Endometrium (tissue), 2 donors: ENCODE results near the gene SOX1.

ENCODE experiments used
- FAIRE-seq: peaks from 2 replicates; lab custom pipeline; 2012; peaks lifted over from hg19 to GRCh38; lab: Jason Lieb, UNC
- donor health status: control.
- donor health status: control.

Gene SOX1

GRCh38 chr13:112067116-112067741 is at the start of gene SOX1:
TSS of gene SOX1 (plus strand) at chr13:112067149. CDS start at chr13:112067659, 510 bp downstream.
- no peak for FAIRE-seq

GRCh38 chr13:112024577-112024976 is 42.4 kb upstream of the SOX1 start:
- FAIRE-seq: no peak

GRCh38 chr13:112027250-112027649 is 39.7 kb upstream of the SOX1 start:
- no peak for FAIRE-seq

- FAIRE-seq: no peak
Measured at GRCh38 chr13:112028481-112028880, 38.5 kb upstream of the SOX1 start.

GRCh38 chr13:112029143-112029542 is 37.8 kb upstream of the SOX1 start:
- no peak for FAIRE-seq

GRCh38 chr13:112032186-112032993 is 34.6 kb upstream of the SOX1 start:
- FAIRE-seq: no peak

- no peak for FAIRE-seq
Measured at GRCh38 chr13:112034231-112034630, 32.7 kb upstream of the SOX1 start.

GRCh38 chr13:112034846-112035245 is 32.1 kb upstream of the SOX1 start:
- FAIRE-seq: no peak

- no peak for FAIRE-seq
Measured at GRCh38 chr13:112042496-112042895, 24.5 kb upstream of the SOX1 start.

- FAIRE-seq: no peak
Measured at GRCh38 chr13:112052213-112052612, 14.7 kb upstream of the SOX1 start.

- no peak for FAIRE-seq
Measured at GRCh38 chr13:112053167-112053743, 13.7 kb upstream of the SOX1 start.

- FAIRE-seq: no peak
Measured at GRCh38 chr13:112053744-112054615, 13.0 kb upstream of the SOX1 start.

- no peak for FAIRE-seq
Measured at GRCh38 chr13:112054616-112055015, 12.3 kb upstream of the SOX1 start.

GRCh38 chr13:112055036-112055914 is 11.7 kb upstream of the SOX1 start:
- FAIRE-seq: no peak

- FAIRE-seq: no peak
Measured at GRCh38 chr13:112055915-112056269, 11.1 kb upstream of the SOX1 start.

- FAIRE-seq: no peak
Measured at GRCh38 chr13:112056284-112056727, 10.6 kb upstream of the SOX1 start.

GRCh38 chr13:112056739-112057438 is 10.1 kb upstream of the SOX1 start:
- no peak for FAIRE-seq

GRCh38 chr13:112057439-112057735 is 9.6 kb upstream of the SOX1 start:
- FAIRE-seq: no peak

GRCh38 chr13:112057736-112058518 is 9.0 kb upstream of the SOX1 start:
- FAIRE-seq: no peak

- no peak for FAIRE-seq
Measured at GRCh38 chr13:112058519-112058873, 8.5 kb upstream of the SOX1 start.
